Neural progenitor cell (in vitro differentiated cells): Measurements from ENCODE around the gene GAS2L3. TPM values are rescaled to one million over a fixed set of nuclear protein-coding genes. Genes with fewer than 3 reads are reported as not detected.
"Not testable (repeated sequence)": the region's sequence is repeated elsewhere in the genome, so short reads cannot be mapped to it uniquely, and the experiment has no call there.

Experiments used
- DNase-seq: peaks from one replicate; pipeline ENCODE4 v3.0.0-alpha.2; 2016; ENCODE audit warnings: low spot score
- H2AFZ ChIP-seq: fragments of 200-600 bp; sonication (generic); replicated peaks from 2 replicates; pipeline ENCODE4 v1.6.1; 2016; ENCODE audit warnings: antibody characterized with exemption
- H3F3A ChIP-seq: fragments of 200-600 bp; sonication (generic); 2 replicates; pipeline ENCODE4 v1.6.1; 2016; ENCODE audit warnings: antibody characterized with exemption, low read depth
- H3K27ac ChIP-seq: fragments of 200-600 bp; sonication (generic); 2 replicates; pipeline ENCODE4 v1.5.1; 2016; ENCODE audit warnings: mild to moderate bottlenecking
- H3K27me3 ChIP-seq: fragments of 200-600 bp; sonication (generic); 2 replicates; pipeline ENCODE4 v1.6.1; 2016; ENCODE audit warnings: mild to moderate bottlenecking, moderate library complexity
- H3K36me3 ChIP-seq: fragments of 200-600 bp; sonication (generic); 2 replicates; pipeline ENCODE4 v1.5.1; 2016
- H3K4me1 ChIP-seq: fragments of 200-600 bp; sonication (generic); 2 replicates; pipeline ENCODE4 v1.6.1; 2016; ENCODE audit warnings: mixed run types
- H3K4me2 ChIP-seq: fragments of 200-600 bp; sonication (generic); 2 replicates; pipeline ENCODE4 v1.6.1; 2016
- H3K4me3 ChIP-seq: fragments of 200-600 bp; sonication (generic); 2 replicates; pipeline ENCODE4 v1.5.1; 2016
- H3K79me2 ChIP-seq: fragments of 200-600 bp; sonication (generic); 2 replicates; pipeline ENCODE4 v1.6.1; 2016; ENCODE audit warnings: low read depth
- H3K9ac ChIP-seq: fragments of 200-600 bp; sonication (generic); 2 replicates; pipeline ENCODE4 v1.6.1; 2016
- H3K9me3 ChIP-seq: fragments of 200-600 bp; sonication (generic); 2 replicates; pipeline ENCODE4 v1.5.1; 2016; ENCODE audit warnings: low read depth
- H4K20me1 ChIP-seq: fragments of 200-600 bp; sonication (generic); 2 replicates; pipeline ENCODE4 v1.6.1; 2016; ENCODE audit warnings: low read depth
- H3K27ac Mint-ChIP-seq: 3 replicates; pipeline ENCODE4 v1.8.0; 2021; ENCODE audit warnings: mixed read lengths
- H3K27me3 Mint-ChIP-seq: 2 replicates; pipeline ENCODE4 v1.8.0; 2022; ENCODE audit warnings: low read depth, mild to moderate bottlenecking, inconsistent platforms, moderate library complexity, mixed read lengths; ENCODE audit not compliant: insufficient read depth
- H3K36me3 Mint-ChIP-seq: 3 replicates; pipeline ENCODE4 v1.8.0; 2021; ENCODE audit warnings: mixed read lengths
- H3K4me1 Mint-ChIP-seq: 3 replicates; pipeline ENCODE4 v1.8.0; 2021; ENCODE audit warnings: mixed read lengths
- H3K4me3 Mint-ChIP-seq: 3 replicates; pipeline ENCODE4 v1.8.0; 2021; ENCODE audit warnings: mild to moderate bottlenecking, moderate library complexity, mixed read lengths
- H3K9me3 Mint-ChIP-seq: 3 replicates; pipeline ENCODE4 v1.8.0; 2020; ENCODE audit warnings: mixed read lengths
- EZH2 ChIP-seq: fragments of 200-600 bp; sonication (generic); IDR thresholded peaks from 2 replicates; pipeline ENCODE4 v1.6.1; 2017; ENCODE audit warnings: antibody characterized with exemption, mild to moderate bottlenecking, moderate library complexity
- EZH2phosphoT487 ChIP-seq: fragments of 200-600 bp; sonication (generic); IDR thresholded peaks from 2 replicates; pipeline ENCODE4 v1.6.1; 2017; ENCODE audit warnings: antibody characterized with exemption
- total RNA-seq: library from RNA; depleted of rRNA; stranded (reverse); fragments of >200 nt; gene quantifications from 2 replicates; pipeline ENCODE4 v1.2.3, GENCODE V29; 2015; ENCODE audit warnings: low replicate concordance
- TF ChIP-seq, protein P1 (sequence below): fragments of 200-600 bp; sonication (generic); IDR thresholded peaks from 2 replicates; pipeline ENCODE4 v1.5.1; 2017; ENCODE audit warnings: antibody characterized with exemption, mild to moderate bottlenecking

GAS2L3 gene
- total RNA-seq, 1 donor from 2014 or later = 57.6 TPM

- no peak overlapping the region for H3K4me3 ChIP-seq
- H3K79me2 ChIP-seq = no peaks in the 10 kb centered on the region
- no peak overlapping the region for H2AFZ ChIP-seq
- Mint-ChIP-seq H3K36me3 (peaks cover 3% of the 10 kb centered on the region), H3K4me1 (no peaks in the 10 kb centered on the region), H3K9me3 (no peaks in the 10 kb centered on the region), H3K27ac (no peak overlapping the region), H3K4me3 (no peak overlapping the region), H3K27me3 (no peaks in the 10 kb centered on the region)
- H3K9ac ChIP-seq = no peak overlapping the region
- no peak overlapping the region for H3K27ac ChIP-seq
- H3K4me2 ChIP-seq = no peak overlapping the region
- no peaks in the 10 kb centered on the region for H3K36me3 ChIP-seq
- H4K20me1 ChIP-seq = no peaks in the 10 kb centered on the region
- TF ChIP-seq EZH2phosphoT487 (no peak), EZH2 (no peak)
- TF ChIP-seq, protein P1, sequence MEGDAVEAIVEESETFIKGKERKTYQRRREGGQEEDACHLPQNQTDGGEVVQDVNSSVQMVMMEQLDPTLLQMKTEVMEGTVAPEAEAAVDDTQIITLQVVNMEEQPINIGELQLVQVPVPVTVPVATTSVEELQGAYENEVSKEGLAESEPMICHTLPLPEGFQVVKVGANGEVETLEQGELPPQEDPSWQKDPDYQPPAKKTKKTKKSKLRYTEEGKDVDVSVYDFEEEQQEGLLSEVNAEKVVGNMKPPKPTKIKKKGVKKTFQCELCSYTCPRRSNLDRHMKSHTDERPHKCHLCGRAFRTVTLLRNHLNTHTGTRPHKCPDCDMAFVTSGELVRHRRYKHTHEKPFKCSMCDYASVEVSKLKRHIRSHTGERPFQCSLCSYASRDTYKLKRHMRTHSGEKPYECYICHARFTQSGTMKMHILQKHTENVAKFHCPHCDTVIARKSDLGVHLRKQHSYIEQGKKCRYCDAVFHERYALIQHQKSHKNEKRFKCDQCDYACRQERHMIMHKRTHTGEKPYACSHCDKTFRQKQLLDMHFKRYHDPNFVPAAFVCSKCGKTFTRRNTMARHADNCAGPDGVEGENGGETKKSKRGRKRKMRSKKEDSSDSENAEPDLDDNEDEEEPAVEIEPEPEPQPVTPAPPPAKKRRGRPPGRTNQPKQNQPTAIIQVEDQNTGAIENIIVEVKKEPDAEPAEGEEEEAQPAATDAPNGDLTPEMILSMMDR = no peak
- H3K27me3 ChIP-seq = no peaks in the 10 kb centered on the region
- H3K4me1 ChIP-seq = no peaks in the 10 kb centered on the region
- DNase-seq = no peak
- no peaks in the 10 kb centered on the region for H3K9me3 ChIP-seq
- H3F3A ChIP-seq = no peaks in the 10 kb centered on the region
Measured at GRCh38 chr12:100632445-100632892, 59.0 kb downstream of the GAS2L3 start.

GRCh38 chr12:100633082-100633785 lies 59.8 kb downstream of the GAS2L3 start:
- not testable (repeated sequence) for H3K4me1 Mint-ChIP-seq, H3K36me3 ChIP-seq, H3K27me3 Mint-ChIP-seq, H4K20me1 ChIP-seq, H3K9me3 ChIP-seq, H3K9ac ChIP-seq, H2AFZ ChIP-seq, H3K4me3 Mint-ChIP-seq, H3K4me3 ChIP-seq, H3F3A ChIP-seq, H3K9me3 Mint-ChIP-seq, DNase-seq, H3K27me3 ChIP-seq, H3K36me3 Mint-ChIP-seq, H3K4me2 ChIP-seq, H3K27ac ChIP-seq, H3K27ac Mint-ChIP-seq, H3K4me1 ChIP-seq, H3K79me2 ChIP-seq

DNA sequence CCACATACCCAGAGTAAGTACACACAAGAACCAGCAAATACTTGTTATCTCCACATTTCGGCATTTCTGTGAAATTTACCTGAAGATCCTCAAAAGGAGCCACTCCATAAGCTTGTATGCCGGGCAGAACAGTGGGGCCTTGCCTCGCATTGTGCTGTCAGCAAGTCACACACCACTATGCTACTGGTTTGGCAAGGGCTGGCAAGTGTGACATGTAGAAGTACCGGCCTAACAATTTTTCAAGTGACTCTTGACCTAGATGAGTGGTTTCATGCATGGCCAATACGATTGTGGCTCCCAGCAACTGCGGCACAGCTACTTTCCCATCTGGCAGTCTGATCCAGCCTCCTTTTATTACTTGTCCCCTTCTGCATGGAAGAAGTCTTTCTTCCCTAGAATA lies 69.8 kb downstream of the GAS2L3 start:
- Histone ChIP-seq H3K27ac (no peak overlapping the region), H3K9me3 (no peaks in the 10 kb centered on the region), H2AFZ (no peak overlapping the region), H3K27me3 (no peaks in the 10 kb centered on the region), H3K4me2 (no peak overlapping the region), H3K36me3 (no peaks in the 10 kb centered on the region), H3F3A (no peaks in the 10 kb centered on the region), H4K20me1 (no peaks in the 10 kb centered on the region), H3K4me3 (no peak overlapping the region), H3K4me1 (no peaks in the 10 kb centered on the region), H3K79me2 (no peaks in the 10 kb centered on the region), H3K9ac (no peak overlapping the region)
- Mint-ChIP-seq H3K9me3 (peaks cover 13% of the 10 kb centered on the region), H3K4me3 (no peak overlapping the region), H3K36me3 (peaks cover 5% of the 10 kb centered on the region), H3K4me1 (no peaks in the 10 kb centered on the region), H3K27ac (no peak overlapping the region), H3K27me3 (no peaks in the 10 kb centered on the region)
- DNase-seq = no peak
- TF ChIP-seq, protein P1 = no peak
- TF ChIP-seq EZH2 = no peak
- TF ChIP-seq EZH2phosphoT487 = no peak

DNA sequence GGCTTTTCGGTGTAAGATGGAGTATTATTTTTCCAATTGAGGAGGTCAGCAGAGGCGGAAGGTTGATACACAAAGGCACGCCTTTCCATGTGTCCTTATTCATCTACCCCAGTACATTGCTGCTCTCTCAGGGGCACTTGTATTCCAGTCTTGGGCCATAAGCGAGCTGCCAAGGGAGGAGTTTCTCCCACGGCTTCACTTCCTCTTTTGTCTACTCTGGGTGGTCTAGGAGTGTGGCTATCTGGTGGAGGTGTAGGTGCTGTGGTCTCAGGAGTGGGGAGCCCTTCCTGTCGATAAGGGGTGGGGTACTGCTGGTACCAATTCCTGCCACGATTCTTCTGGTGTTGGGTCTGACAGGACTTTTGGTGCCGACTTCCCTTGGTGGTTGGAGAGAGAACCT lies 73.4 kb downstream of the GAS2L3 start:
- no peaks in the 10 kb centered on the region for H3K27me3 Mint-ChIP-seq
- no peaks in the 10 kb centered on the region for H3K79me2 ChIP-seq
- TF ChIP-seq, protein P1 = no peak
- no peak for TF ChIP-seq EZH2phosphoT487
- no peak for TF ChIP-seq EZH2
- no peak for DNase-seq
- H3K36me3 ChIP-seq = no peaks in the 10 kb centered on the region
- no peak overlapping the region for H2AFZ ChIP-seq
- peaks cover 11% of the 10 kb centered on the region for H3K9me3 Mint-ChIP-seq
- no peaks in the 10 kb centered on the region for H4K20me1 ChIP-seq
- peaks cover 5% of the 10 kb centered on the region for H3K36me3 Mint-ChIP-seq
- H3K4me3 Mint-ChIP-seq = no peak overlapping the region
- no peaks in the 10 kb centered on the region for H3F3A ChIP-seq
- H3K4me1 Mint-ChIP-seq = no peaks in the 10 kb centered on the region
- H3K9me3 ChIP-seq = no peaks in the 10 kb centered on the region
- no peak overlapping the region for H3K27ac Mint-ChIP-seq
- no peak overlapping the region for H3K4me3 ChIP-seq
- no peaks in the 10 kb centered on the region for H3K27me3 ChIP-seq
- no peaks in the 10 kb centered on the region for H3K4me1 ChIP-seq
- H3K4me2 ChIP-seq = no peak overlapping the region
- no peak overlapping the region for H3K27ac ChIP-seq
- no peak overlapping the region for H3K9ac ChIP-seq
